GM21367 (cell line): ENCODE data around the gene AHCYL2.
"Not testable (repeated sequence)": the region's sequence is repeated elsewhere in the genome, so short reads cannot be mapped to it uniquely, and the experiment has no call there.

Experiments
- ATAC-seq: cut with Tn5 transposase; IDR thresholded peaks from one replicate; pipeline ENCODE4 v1.9.1; 2021; ENCODE audit not compliant: unreplicated experiment

AHCYL2 gene

DNA sequence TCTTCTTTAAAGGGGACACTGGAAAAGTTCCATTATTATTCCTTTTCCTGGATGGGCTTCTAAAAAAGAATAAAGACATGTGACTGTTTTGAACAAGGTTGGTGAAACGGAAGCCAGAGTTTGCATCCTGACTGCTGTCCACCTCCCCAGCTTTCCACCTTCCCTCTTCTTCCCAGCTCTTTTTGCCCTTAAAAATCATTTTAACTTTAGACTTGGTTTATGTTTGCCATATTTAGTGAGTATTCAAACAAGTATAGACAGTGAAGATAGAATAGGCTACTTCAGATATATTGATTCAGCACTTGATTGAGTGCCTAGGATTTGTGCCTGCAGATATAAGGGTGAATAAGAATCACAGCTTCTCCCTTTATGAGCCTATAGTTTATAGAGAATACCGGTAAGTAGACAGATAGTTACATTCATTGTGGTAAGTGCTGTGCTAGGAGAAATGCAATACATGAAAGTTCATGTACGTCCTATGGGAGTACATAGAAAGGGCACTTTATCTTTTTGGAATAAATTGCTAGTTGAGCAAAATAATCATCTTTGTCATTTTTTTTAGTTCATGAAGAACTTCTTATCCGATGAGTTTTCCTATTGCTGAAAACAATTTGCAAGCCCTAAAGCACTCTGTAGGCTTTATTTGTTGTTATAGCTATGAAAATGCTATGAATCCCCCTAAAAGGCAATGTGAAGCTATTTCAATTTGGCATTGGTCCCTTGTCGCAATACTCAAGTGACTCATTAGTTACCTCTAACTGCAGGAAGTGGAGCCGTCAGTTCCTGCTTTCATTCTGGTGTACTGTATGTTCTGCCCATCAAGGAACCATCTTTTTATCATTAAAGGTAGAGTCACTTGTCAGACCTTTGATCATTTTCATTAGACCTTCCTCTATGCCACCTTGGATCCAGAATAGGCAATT lies 152.2 kb downstream of the AHCYL2 start:
- no peak for ATAC-seq

DNA sequence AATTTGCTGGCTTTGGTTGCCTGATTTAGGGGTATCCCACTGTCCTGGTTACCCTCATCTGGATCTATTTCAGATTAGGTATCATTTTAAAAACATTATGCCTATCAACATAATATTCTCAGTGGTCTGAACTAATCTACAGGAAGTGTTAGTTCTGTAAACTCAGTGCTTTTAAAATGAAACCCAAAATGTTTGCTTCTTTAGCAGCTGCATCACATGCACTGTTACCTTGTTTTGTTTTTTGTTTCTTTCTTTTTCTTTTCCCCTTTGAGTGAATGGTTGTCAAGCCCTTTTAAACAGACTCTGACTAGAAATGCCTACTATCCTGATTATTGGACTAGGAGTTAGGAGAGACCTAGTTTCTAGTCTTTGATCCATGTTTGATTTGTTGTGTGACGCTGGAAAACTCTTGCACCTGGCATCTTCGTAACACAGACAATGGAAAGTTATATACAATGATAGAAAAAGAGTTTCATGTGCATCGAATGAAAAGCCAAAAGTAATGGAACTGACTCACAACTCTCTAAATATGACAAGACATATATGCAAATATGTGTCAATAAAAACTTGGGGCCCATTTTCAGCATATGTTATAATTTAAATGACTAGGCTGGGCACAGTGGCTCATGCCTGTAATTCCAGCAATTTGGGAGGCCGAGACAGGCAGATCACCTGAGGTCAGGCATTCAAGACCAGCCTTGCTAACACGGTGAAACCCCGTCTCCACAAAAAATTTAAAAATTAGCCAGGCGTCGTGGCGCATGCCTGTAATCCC lies 157.1 kb downstream of the AHCYL2 start:
- no peak for ATAC-seq

DNA sequence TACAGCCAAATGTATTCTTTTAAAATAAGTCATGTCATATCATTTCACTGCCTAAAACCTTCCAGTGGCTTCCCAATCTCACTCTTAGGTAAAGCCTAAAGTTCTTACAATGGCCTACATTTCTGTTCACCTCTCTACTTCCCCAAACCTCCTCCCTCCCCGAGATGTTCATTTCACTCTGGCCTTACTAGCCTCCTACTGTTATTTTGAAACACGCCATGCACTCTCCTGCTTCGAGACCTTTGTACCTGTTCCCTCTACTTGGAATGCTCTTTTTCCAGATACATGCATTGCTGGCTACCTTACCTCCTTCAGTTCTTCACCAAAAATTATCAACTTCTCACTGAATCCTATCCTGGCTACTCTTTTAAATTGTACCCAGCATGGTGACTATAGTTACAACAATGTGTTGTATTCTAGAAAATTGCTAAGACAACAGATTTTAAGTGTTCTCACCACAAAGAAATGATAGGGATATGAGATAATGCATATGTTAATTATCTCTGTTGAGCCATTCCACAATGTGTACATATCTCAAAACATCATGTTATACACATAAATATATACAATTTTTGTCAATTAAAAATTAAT lies 158.8 kb downstream of the AHCYL2 start:
- ATAC-seq, result no peak

DNA sequence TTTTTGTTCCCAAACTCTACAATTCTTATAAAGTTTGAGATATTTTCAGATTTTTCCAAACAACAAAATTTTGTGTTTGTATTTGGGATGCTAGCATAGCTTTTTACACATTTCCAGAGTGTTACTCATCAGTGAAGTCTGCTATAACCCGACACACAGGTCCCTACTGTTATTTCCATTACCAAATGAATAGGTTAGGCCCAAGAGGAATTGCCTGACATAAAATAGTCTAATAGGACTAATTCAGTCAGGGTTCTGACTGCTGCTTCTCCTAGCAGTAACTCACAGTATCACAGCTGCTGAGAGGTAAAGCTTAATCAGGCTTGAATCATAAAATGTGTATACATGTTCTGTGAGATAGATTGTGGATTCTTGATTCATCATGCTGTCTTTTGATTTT lies 160.3 kb downstream of the AHCYL2 start:
- ATAC-seq, result no peak

DNA sequence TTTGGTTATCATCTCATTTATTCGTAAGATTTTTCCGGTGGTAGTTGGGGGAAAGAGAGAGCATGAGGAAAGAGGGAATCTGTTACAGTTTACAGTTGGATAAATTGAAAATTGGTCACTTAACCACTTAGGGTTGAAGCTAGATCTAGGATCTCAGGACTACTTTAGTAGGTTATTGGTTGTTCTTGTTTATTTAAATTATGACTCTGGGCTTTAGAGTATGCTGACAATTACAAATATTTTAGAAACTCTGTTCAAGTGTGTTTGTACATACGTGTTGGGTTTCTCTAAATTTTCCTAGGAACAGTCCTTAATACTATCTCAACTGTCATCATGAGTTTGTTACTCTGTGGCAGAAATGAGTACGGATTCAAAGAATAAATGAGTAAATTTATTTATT lies 160.8 kb downstream of the AHCYL2 start:
- no peak for ATAC-seq

DNA sequence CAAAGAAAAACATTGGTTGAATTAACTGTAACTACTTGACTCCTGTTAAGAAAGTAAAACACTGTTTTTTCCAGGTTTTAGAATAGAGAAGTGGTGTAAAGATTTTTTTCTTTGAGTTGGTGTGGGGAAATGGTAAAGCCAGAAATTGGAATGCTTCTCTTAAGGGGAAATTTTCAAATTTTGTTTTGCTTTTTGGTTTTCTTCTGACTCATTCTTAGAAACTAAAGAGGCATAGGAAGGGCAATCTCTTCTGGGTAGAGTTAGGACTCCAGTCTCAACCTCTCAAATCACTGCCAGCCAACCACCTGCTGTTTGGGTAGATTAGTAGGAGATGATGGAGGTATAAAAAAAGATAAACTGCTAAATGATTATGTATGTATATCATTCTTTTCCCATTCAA lies 161.7 kb downstream of the AHCYL2 start:
- no peak for ATAC-seq

DNA sequence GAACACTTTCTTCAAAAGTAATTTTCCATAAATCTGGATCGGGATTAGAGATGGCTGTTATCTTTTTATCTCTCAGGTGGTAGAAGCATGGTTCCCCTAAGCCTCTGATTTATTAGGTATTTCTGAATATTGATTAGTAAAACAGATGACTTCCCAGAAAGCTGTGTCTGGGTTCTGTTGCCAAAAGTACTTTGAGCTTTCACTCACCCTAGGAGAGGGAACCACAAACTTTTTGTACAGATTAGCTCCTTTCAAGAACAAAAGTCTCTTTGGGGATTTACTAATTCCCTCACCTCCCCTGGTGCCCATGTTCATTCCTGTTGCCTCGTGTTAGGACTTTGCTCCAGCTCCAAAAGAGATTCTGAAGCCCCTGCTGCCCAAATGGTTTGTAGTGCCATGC lies 162.7 kb downstream of the AHCYL2 start:
- no peak for ATAC-seq

DNA sequence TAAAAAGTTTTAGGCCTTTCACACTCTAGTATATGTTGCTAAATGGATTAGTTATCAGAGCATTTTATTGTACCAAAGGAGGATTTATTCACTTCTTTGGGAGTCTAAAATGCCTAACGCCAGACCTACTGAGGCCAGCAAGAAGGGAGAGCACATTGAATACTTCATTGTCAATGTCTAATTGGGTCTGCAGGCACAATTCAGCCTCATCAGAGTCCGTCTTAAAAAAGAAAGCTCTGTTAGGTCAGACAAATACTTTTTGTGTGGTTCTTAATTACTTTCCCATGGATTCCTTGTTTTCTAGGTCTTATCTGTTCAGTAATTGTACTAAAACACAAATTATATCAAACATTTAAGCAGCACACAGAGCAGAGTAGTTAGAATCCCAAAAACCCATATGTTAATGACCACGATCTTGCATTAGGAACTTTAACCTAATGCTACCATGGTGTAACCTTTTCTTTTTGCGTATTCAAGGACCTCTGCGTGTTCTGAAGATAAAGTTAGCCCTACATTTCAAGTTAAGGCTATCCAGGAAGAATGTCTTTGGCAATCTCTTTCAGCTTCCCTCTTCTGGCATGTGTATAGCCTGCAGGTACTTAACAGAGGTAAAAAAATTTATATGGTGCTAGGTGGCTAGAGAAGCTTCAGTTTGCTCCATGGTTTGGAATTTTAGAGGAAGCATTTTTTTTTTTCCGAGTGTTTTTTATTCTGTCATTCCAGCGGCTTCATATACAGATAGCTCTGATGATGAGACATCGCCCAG lies 163.7 kb downstream of the AHCYL2 start:
- ATAC-seq, result no peak

DNA sequence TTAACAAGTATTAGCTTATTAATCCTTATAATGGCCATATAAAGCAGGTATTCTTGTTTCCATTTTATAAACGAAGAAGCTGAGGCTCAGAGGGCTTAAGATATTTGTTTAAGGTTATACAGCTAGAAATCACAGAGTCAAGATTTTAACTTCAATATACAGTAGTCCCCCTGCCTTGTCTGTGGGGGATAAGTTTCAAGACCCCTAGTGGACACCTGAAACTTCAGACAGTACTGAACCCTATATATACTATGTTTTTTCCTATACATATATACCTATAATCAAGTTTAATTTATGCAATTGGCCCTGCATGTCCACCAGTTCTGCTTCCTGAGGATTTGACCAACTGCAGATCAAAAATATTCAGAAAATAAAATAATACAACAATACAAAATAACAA lies 165.0 kb downstream of the AHCYL2 start:
- ATAC-seq, result no peak

DNA sequence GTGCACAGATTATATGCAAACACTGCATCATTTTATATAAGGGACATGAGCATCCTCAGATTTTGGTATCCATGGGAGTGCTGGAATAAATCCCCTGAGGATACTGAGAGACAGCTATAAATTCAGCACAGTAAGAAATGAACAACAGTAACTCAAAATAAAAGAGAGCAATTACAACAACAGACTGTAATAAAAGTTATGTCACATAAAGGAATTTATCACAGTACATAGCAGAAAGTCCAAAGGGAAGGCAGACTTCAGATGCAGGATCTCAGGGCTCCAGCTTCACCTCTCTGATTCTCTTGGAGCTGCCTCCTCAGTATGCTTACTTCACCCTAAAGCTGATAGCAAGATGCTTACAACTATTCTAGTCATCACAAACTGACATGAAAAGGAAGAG lies 165.5 kb downstream of the AHCYL2 start:
- no peak for ATAC-seq

DNA sequence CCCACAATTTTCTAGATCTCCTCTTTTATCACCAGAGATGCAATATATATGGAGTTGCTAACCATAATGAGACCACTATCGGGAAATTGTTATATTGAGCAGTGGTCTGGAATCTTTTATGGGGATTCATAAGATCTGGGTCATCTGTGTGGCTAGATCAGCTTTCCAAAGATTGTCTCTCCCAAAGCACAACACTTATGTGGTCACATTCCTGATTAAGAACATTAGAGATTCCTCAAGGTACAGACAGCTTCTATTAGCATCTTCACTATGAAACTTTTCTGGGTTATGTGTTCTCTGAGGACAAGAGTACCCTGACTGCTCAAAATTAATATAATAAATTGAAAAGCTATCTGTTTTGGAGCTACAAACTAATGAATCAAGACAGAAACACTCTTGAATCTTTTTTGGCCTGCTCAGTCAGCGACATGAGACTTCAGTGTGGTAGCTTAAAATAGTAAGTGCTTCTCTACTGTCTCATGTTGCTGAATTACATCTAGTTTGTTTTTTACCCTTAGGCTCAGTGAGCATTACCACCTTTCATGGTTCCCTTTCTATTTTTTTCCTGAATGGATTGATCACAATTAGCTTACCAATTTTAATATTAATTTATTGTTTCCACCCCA lies 166.8 kb downstream of the AHCYL2 start:
- no peak for ATAC-seq

DNA sequence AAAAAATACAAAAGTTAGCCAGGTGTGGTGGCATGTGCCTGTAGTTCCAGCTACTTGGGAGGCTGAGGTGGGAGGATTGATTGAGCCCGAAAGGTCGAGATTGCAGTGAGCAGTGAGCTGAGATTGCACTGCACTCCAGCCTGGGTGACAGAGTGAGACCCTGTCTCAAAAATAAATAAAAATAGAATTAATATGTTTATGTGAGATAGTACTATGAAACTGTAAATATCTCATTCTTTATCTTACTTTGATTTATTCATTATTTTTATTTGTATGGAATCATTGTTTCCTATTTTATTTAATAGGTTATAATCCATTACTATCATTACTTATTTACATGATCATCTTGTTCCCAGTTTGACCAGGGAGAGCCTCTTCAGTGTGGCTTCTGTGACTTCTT lies 168.4 kb downstream of the AHCYL2 start:
- no peak for ATAC-seq

DNA sequence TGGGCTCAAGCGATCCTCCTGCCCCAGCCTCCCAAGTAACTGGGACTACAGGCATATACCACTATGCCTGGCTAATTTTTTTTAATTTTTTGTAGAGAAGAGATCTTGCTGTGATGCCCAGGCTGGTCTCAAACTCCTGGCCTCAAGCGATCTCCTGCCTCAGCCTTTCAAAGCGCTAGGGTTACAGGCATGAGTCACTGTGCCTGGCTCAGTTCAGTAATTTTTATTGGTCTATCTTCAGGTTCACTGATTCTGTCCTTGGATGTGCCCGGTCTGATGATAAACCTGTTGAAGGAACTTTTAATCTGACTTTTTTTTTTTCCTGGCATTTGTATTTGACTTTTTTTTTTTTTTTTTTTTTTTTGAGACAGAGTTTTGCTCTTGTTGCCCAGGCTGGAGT lies 169.3 kb downstream of the AHCYL2 start:
- ATAC-seq, result no peak

DNA sequence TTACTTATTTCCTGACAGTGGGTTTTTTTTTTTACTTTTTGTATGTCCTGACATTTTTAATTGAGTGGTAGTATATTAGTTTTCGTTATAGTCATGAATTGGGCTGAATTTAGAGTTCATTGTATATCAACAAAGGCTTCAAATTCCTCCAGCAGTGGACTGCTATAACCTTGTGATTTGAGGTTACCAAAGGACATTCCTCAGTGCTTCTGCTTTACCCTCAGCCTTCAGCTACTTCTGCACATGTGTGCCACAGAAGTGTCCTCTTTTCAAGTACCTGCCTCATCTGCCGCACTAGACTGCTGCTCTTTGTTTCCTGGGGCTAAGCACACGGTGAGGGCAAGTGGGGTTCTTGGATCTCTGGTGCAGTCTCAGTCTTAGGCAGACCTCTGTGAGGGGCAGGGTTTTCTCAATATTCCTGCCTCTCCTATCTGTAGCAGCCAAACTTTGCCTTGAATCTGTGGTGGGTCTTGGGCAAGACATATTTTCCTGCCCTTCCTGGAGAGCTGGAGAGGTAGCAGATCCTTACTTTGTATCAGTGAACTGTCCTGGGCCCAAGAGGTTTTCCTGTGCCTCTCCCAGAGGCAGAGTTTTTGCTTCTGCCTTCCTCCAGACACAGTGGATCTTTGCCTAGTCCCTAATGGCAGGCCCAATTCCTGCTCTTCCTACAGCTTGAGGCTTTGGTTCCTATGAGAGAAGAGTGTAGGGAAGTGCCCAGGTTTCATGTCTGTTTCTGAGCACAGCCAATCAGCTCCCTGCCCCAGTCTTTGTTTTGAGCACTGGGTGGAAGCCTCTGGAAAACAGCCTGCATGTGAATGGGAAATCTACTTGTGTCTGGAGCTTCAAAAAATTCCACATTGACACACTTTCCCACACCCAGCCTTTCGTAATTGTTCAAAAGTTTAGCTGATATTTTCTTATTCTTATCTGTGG lies 170.4 kb downstream of the AHCYL2 start:
- ATAC-seq, result no peak

DNA sequence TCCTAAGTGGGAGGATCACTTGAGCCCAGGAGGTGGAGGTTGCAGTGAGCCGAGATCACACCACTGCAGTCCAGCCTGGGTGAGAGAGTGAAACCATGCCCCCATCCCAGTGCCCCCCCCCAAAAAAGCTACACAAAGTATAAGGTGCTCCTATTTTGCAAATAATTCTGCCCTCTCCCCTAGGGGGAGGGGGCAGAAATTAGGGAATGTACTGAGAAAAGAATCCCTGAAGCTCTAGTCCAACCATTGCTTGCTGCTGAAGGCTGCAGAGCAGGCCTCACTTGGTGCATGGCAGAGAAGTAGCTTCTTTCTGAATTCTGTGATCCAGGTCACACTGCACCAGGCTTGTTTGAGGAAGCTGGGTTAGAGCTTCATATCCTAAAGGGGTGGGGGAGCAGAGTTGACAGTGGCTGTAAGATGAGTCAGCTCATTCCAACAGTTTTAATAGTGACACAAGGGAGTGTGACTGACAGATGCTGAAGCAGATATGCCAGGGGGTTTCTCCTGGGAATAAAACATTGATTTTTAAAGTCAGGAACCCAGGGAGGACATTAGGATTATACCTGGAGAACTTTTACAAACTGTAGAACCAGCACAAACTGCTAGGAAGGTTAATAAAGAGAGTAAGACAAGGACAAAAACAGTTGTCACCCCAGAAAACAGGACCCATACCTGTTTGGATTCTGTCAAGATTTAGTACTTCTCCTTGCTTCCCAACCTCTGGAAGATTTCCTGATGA lies 176.6 kb downstream of the AHCYL2 start:
- no peak for ATAC-seq

DNA sequence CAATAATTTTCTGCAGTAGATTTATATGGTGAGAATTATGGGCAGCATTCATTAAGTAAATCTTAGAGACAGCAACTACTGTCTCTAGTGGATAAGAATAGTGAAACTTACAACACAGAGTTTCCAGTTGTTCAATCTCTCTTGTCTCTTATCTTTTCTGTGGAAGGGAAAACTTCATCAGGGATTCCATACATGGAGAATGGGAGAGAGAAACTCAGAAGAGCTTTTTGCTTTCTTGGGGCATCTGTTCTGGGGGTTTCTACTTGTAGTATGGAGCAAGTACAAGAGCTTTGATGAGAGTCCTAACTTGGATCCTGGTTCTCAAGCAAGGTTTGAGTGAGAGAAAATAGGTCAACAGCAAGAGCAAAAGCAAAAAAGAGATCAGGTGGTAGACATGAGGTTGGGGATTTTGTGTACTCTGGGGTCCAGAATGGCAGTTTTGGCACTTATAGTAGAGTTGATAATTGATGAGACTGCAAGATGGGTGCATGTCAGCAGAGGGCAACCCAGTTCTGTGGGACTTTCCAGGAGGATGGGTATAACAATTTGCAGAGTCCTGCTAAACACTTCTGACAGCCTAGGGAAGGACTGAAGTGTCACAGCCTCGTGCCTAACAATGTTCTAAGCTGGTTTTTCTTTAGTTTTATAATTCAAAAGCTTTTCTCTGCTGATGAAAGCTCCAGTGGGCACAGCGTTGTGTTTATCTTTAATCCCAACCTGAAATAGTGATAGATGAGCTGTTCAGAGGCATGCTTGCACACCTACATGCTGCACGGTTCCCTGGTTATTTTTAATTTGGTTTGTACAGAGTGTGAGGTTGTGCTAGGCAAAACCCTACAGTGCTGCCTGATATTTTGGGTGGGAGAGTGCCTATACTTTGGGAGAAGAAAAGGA lies 177.4 kb downstream of the AHCYL2 start:
- ATAC-seq, result no peak

DNA sequence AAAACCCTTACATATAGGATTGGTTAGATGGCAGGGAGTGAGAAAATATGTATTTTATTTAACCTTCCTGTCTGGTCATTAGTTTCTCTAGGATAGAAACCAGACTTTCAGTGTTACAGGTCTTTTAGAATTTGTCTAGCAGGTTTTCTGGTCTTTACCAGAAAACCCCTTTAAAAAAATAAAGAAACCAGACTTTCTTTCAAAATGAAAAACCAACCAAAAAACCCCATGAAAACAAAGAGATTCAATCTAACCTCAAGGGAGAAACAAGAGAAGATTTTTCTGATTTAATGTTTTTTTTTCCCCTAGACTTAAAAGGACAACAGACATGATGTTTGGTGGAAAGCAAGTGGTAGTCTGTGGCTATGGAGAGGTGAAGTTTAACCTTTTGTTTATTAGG lies 180.7 kb downstream of the AHCYL2 start:
- no peak for ATAC-seq

DNA sequence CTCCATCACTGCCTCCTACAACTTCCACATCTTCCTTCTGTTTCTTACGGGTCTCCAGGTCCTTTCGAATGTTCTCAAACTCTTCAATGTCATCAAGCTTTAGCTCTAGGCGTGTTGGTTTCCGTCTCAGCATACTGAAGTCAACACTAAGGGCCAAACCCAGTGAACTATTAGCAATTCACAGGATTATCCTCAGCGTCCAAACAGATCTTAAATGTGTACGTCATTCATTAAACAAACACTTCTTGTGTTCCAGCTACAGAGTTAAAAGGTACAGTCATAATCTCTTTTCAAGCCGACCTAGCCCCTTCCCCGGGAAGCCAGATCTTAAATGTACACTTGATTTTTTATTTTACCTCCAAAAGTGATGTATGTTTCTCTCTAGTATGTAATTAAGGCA lies 185.4 kb downstream of the AHCYL2 start:
- not testable (repeated sequence) for ATAC-seq
